ENCODE measurements around the gene ATXN1.

DNA sequence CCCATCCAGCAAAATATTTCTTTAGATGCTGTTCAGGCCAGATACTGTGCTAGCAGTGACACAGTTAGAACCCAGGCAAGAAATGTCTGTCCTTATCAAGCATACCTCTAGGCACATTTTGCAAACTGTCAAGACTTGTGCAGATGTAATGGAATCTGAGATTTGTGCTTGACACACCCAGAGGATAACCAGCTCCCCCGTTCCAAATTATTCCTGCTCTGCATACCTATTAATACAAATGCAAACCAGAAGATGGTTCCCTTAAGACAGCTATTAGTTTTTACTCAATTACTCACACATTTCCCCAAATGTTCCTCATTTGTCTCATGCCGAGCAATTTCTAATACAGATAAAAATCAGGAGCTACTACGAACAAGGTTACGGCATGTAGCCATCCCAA is 40.4 kb downstream of the ATXN1 start:
- TF ChIP-seq, protein P1, sequence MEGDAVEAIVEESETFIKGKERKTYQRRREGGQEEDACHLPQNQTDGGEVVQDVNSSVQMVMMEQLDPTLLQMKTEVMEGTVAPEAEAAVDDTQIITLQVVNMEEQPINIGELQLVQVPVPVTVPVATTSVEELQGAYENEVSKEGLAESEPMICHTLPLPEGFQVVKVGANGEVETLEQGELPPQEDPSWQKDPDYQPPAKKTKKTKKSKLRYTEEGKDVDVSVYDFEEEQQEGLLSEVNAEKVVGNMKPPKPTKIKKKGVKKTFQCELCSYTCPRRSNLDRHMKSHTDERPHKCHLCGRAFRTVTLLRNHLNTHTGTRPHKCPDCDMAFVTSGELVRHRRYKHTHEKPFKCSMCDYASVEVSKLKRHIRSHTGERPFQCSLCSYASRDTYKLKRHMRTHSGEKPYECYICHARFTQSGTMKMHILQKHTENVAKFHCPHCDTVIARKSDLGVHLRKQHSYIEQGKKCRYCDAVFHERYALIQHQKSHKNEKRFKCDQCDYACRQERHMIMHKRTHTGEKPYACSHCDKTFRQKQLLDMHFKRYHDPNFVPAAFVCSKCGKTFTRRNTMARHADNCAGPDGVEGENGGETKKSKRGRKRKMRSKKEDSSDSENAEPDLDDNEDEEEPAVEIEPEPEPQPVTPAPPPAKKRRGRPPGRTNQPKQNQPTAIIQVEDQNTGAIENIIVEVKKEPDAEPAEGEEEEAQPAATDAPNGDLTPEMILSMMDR (IDR thresholded peaks at IDR 0.05) = no peak
- TF ChIP-seq POLR2AphosphoS5 (IDR thresholded peaks at IDR 0.05) (no peak), POLR2A (IDR thresholded peaks at IDR 0.05) (no peak), EP300 (IDR thresholded peaks at IDR 0.05) (no peak)

Measured in gastroesophageal sphincter (tissue), 3 donors.